HG03039 (cell line): ENCODE measurements around the gene AMIGO3.
"Not testable (repeated sequence)": the region's sequence is repeated elsewhere in the genome, so short reads cannot be mapped to it uniquely, and the experiment has no call there.

Experiments used
- ATAC-seq: cut with Tn5 transposase; IDR thresholded peaks from one replicate; pipeline ENCODE4 v1.9.1; 2021; ENCODE audit warnings: mild to moderate bottlenecking, moderate library complexity; ENCODE audit not compliant: unreplicated experiment

The AMIGO3 gene

DNA sequence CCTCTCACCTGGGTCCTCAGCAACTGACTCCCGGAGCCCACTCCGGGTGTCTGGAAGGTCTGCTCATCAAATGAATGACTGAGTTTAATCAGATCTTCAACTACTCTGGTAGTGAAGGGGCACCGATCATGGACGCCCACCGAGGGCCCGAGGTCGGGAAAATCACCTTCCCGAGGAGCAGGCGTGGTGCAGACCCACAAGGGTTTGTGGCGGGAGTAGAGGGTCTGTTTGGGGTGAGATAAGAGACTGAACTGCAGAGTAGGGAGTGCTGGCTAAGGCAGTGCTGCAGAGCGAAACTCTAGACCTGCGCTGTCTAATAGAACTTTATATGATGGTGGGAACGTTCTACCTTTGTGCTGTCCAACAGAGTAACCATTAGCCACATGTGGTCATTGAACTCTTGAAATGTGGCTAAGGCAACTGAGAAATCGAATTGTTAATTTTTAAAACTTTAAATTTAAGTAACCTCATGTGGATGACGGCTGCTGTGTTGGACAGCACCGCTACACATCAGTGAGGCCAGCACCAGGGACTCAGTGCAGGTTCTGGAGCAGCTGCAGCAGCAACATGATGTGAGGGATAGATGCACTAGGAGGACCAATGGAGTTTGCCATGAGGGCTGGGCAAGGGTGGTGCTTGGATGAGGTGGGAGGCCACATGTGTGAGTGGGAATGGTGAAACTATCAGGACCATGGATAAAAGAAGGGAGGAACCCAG lies 29.4 kb downstream of the AMIGO3 start:
- not testable (repeated sequence) for ATAC-seq

DNA sequence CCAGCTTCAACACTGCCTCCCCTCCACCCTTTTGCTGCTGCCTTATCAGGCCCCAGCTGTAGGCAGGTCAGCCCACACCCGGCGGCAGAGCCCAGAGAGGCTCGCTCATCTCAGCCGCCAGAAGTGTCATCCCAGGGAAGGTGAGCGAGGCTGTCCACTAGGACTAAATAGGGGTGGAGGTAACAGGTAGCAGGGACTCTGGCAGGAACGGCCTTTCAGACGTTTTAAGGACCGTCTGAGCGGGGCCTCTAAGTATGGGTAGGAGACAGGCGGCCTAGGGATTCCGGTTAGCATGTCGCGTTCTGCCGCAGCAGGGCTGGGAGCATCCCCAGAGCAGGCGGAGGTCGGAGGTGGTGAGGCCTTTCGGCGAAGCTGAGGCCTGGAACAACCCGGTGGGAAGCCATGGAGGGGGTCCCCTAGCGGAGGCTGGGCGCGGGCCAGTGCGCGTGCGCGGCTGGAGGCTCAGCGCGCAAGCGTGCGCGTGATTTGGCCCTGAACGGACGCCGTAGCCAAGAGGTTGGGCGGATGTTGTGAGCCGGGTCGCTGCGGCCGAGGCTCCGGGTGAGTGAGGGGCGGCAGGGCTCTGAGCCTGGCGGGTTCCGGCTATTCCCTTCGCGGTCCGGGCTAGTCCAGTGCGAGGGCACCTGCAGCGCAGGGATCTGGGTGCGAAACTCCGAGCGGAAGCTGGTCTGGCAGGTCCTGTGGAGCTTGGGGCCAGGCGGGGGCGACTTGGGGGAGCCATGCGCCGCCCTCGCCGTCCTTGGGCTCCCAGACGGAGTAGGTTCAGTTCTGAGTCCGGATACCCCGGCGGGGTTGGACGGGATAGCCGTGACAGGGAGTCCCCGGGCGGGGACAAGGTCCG lies 30.2 kb downstream of the AMIGO3 start, which contains the start of the genes MST1 and RNF123:
TSS of gene MST1 (minus strand) at position 429 of the 862 bp plus-strand sequence. CDS start 783 bp downstream, outside the sequence.
TSS of gene RNF123 (plus strand) at position 512 of the 862 bp plus-strand sequence. CDS start 1,609 bp downstream, outside the sequence.
- peak; percentile 52 for ATAC-seq

DNA sequence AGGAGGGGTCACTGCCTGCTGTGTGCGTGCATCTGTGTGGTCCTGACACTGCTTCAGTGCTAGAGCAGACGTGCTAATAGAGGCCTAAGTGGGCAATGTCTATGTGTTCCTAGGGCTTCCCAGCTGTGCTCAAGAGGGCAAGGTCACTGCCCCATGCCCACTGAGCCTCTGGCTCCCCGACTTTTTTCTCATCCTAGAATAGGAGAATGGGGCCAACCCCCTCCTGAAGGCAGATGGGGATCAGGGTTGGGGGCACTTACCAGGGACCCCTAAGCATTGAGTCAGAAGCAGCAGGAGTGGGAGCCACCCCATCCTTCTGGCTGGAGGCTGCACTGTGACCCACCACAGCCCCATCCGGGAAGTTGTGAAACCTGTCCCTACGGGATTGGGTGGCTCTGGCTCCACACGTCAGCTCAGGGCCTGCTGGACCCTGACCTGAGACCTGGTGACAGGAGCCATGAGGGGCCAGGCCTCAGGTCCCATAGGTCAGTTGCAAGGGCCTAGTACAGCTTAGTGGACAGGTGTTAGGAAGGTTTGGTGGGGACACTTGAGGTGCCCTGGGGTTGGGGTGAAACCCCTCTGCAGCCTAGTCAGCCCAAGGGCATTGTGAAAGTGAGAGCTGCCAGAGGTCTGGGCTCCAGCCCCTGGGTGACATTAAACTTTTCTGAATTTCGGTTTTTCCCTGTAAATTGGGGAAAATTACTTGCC lies 31.0 kb downstream of the AMIGO3 start:
- peak; percentile 5 for ATAC-seq

DNA sequence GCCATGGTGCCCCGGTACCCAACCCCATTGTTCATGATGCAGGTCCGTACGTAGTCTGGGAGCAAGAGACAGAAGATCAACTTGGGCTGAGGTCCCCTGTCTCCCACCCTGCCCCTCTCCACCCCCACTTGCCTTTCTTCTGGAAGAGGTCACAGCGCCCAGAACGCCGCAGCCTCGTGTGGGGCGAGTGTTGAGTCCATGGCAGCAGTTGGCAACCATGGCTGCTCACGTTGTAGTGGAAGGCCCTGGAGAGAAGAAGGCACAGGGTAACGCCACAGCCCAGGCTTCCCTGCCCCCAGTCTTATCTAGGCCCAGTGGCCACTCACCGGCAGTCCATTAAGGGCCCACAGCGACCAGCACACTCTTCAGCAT lies 32.1 kb downstream of the AMIGO3 start:
- not testable (repeated sequence) for ATAC-seq

DNA sequence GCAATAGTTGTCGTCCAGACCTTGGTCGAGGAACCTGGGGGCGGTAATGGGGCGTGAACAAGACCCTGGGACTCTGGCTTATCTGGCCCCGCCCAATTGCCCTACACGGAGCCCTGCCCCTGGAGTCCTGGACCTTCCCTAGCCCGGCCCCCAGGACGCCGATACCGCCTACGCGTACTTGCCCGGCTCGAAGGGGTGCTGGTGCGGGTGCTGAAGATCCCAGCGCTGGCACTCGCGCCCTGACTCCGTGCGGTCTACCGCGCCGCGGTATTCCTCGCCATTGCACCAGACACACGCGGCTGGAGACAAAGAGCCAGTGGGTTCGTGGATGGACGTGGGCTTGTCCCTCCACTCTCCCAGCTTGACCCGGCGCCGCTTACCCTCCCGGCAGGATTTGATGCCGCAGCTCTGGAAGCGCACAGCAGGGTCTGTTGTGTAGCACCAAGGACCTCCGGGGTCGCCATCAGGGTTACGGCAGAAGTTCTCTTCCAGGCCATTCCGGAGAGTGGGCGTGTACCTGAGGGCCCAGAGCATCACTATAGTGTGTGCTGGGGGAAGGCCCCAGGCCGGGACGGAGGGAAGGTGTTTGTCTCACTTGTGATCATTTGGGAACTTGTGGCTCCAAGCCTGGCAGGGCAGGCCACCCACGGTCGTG lies 32.6 kb downstream of the AMIGO3 start:
- not testable (repeated sequence) for ATAC-seq

DNA sequence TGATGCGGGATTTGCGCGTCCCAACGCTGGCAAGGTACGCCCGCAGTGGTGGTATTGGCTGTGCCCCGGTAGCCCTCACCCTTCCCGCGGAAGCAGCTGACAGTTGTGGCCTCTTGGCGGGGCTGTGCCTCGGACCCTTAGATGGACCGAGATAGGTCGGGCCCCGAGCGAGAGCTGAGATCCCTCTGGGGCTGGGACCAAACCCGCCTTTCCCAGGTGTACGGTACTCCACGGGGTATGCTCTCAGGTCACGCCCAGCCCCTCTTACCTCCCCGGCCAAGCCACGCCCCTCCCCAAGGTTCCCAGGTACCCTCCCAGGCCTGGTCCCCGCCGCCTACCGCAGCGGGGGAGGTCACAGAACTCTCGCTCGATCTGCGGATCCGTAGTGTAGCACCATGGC lies 33.1 kb downstream of the AMIGO3 start:
- not testable (repeated sequence) for ATAC-seq

DNA sequence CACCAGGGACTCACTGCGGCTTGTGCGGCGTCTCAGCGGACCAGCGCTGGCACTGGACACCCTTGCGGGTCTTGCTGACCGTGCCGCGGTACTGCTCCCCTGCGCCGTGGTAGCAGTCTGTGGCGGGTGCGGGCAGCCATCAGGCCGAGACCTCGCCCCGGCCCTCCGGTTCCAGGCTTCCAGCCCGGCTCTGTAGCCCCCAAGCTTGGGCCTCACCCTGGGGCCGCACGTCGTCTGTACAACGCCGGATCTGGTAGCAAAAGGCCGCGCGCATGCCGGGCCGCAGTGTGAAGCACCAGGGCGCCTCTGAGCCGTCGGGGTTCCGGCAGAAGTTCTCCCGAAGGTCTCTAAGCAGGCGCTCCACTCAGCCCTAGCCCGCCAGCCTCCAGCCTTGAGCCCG lies 33.6 kb downstream of the AMIGO3 start:
- ATAC-seq: not testable (repeated sequence)

DNA sequence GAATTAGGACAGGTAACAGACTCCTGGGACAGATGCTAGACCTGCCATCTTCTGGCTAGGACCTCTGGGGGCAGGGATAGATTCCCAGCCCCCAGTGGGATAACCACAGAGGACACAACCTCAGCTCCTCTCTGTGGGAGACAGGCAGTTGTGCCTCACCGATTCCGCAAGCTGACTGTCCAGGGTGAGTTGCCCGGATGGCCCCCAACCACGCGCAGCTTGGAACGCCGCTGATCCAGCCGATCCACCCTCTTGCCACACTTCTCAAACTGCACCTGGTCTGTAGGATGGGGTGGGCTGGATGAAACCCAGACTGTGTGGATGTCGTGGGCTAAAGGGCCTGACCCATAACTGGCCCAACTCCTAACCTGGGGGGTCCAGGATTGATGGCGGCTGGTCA lies 34.4 kb downstream of the AMIGO3 start:
- ATAC-seq: not testable (repeated sequence)

DNA sequence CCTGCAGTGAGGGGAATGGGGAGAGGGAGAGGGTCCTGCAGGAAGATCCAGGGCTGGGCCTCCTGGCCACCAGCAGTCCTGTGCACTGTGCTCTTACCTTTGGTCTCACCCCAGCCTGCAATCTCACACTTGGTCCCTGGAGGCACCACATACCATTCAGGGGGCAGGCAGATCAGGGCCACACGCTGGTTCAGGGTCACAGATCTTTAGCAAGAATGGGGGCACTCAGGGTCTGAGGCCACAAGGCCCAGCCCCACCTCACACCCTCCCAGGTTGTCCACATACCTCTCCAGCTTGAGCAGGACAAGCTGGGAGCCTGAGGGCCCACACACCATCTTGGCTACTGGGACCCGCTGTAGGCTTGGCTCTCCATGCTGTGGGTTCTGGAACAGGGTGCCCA lies 35.0 kb downstream of the AMIGO3 start:
- ATAC-seq: not testable (repeated sequence)

DNA sequence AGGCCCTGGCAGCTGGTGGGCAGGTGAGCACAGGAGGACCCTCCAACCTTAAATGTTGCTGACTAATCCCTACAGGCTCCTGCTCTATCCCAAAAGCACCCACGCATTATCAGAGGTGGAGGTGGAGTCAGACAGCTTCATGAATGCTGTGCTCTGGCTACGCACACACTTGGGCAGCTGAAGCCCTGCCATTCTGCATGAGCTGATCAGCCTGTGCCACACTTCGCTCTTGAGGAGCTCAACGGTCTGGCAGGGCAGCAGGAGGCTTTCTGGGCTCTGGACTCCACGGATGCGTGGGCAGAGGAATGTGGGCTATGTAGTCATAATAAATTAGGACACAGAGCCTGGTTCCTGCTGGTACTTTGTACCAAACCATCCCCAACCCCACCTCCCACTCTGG lies 36.3 kb downstream of the AMIGO3 start:
- no peak for ATAC-seq

DNA sequence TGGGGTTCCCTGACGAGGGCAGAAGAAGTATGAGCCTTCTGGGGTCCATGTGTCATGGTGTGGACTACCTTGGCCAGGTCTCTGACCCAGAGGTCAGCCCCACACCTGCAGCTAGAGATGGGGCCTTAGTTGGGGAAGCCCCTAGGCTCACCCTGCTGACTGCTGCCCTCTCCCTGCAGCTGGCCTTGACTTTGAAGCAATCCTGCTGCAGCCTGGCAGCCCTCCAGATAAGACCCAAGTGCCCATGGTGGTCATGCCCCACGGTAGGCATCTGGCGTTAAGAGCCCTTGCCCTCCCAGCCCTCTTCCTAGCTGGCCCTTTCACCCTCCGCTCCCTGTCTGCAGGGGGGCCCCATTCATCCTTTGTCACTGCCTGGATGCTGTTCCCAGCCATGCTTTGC lies 37.9 kb downstream of the AMIGO3 start:
- no peak for ATAC-seq

DNA sequence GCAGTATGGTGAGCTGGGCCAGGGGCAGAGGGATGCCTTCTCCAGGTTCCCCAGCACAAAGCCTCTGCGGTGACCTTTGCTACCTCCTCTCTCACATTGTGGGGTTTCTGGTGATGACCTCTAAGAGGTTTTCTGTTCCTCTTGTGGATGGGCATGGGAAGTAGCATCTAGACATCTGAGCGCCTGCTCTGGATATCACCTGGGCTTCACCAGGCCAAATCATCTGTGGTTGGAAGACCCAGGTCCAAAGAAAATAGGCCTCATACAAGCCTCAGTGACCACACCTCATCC lies 38.3 kb downstream of the AMIGO3 start:
- ATAC-seq: no peak

DNA sequence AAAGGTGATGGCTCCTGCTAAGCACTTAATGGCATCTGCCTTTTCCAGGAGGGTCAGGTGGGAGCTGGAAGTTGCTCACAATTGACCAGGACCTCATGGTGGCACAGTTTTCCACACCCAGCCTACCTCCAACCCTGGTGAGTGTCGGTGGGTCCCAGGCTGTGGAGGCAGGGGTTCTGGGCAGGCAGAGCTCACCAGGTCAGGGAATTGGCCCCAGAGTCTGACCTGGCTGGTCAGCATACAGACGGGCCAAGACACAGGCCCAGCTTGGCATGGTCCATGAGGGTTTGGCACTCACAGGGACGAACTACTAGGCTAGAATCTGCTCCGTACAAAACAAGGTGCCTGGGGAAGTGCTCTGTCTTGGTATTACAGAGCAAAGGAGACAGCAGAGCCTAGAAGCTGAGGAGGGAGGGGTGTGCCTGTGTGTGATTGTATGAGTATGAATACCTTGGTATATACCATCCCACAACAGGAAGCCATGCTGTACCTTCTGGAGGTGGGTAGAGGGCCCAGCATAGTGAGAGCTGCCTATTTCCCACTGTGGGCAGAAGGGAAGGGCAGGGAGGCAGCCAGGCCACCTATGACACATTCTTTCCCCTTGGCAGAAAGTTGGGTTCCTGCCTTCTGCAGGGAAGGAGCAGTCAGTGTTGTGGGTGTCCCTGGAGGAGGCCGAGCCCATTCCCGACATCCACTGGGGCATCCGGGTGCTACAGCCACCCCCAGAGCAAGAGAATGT lies 38.8 kb downstream of the AMIGO3 start:
- no peak for ATAC-seq

DNA sequence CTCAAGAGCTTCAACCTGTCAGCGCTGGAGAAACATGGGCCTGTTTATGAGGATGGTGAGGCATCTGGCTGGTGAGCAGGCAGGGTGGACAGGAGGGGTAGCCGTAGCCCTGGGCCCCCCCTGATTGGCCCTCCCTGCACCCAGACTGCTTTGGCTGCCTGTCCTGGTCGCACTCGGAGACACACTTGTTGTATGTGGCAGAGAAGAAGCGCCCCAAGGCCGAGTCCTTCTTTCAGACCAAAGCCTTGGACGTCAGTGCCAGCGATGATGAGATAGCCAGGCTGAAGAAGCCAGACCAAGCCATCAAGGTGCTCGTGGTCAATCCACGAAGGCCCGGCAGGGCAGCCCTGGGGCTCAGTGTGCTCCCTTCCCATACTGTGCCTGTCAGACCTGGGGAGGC lies 43.6 kb downstream of the AMIGO3 start:
- no peak for ATAC-seq

DNA sequence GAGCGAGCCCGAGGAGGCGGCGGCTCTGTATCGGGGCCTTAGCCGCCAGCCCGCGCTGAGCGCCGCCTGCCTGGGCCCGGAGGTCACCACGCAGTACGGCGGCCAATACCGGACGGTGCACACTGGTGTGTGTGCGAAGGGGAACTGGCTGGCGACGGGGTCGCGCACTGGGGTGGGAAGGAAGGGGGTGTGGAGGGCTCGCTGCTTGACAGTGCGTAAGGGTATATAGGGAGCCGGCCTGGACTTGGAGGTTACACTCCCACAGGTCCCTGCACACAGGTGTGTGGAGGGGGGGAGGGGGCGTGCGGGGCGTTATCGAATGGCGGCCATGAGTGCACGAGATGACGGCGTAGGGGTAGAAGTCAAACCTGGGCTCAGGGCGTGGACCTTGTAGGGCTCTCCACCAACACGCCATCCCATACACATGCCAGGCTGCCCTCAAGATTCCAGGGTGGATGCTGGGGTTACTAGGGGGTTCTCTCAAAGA lies 44.9 kb downstream of the AMIGO3 start:
- ATAC-seq: no peak

DNA sequence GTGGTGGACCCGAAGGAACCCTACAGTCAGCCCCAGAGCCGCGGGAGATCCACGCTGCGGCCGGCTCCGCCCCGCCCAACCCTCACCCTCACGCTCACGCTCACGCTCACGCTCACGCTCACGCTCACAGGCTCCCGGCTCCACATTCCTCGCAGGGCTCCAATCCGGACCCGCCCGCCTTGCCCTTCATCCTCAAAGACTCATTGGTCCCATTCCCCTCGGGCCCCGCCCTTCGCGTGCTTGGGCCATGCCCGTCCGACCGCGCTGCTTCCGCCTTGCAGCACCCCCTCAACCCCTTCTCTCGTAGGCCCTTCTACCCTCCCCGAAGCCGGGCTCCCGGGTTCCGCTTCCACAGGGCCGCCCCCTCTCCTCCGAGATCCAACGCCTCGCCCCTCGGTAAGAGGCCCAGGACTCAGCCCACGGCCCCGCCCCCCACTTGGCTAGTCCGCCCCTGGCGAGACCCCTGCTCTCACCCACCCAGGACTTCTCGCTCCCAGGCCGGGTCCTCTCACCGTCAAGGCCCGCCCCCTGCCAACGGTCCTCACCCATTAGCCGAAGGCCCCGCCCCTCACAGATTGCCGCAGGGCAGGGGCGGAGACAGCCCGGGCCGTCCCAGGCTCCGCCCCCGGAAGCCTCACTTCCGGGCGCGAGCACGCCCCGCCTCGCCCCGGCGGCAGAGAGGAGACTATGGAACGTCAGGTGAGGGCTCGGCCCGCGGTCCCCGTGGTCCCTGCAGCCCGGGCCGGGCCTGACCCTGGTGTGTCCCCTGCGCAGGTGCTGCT lies 45.6 kb downstream of the AMIGO3 start, which contains the start of gene APEH:
TSS of gene APEH (plus strand) at position 637 of the 782 bp plus-strand sequence. CDS start at position 688, 51 bp downstream.
- peak; percentile 74 for ATAC-seq

DNA sequence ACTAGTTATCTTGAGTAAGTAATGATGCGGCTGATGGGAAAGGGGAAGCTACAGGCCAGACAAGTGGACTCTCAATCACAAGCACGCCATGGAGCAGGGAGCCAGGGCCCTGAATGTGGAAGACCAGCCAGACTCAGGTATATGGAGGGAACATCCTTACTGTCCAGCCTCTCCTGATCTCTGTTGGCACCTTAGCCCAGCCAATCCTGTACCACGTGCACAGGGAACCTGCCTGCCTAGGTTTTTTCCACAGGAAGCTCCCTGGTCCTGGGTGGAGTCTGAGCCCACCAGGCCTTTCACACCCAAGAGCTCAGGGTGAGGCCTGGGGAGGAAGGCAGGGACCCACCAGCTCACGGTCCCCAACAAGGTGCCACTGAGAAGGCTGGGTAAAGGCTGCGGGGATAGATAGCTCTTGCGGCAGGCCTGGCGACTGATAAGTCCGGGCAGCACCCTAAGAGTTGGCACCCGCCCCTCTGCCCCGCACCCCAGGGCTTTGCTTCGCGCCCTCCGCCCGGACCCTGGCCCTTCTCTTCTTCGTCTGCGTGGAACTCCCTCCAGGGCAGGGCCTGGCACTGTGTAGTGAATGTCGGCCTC lies 46.3 kb downstream of the AMIGO3 start:
- ATAC-seq: no peak

DNA sequence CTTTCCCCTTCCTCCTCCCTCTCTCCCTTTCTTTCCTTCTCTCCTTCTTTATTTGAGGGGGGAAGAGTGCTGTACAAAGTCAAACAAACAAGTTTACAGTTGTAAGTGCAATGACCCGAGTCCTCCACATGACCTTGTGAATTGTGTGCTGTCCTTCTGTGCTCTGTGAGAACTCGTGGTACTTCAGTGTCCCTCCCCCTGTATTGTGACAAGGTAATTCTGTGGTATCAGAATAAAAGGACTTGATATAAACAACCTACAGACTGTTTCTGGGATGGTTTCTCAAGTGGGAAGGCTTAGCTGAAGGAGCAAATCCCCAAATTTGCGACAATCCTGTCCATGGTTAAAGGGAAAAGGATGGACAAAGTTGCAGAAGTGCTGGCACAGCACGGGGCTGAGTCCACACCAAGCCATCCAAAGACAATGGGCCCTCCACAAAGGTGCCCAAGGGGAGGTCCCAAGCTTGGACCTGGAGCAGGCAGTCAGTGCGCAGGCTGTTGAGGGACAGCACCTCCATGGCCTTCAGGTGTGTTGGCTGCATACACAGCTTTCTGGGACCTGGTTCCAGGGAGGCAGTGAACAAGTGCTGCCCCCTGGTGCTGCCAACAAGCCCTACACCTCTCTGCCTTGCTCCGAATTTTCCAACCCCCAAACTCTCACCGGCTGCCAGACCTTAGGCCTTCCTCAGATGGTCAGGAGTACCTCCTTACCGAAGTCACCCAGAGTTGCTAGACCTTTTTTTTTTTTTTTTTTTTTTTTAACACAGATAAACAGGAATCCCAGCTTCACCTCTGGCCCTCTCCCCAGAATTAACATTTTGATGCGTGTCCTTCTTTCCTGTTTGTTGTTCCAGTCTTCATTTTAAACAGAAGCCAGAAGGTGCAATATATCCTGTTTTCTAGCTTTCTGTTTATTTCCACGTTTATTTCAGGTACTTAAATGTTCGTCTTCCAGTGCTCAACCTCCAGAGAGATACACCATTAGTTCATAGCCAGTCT lies 47.9 kb downstream of the AMIGO3 start:
- no peak for ATAC-seq
